ENCODE measurements around the gene CDC42BPA.

The CDC42BPA gene

GRCh38 chr1:226995365-226996332, 322.6 kb downstream of the CDC42BPA start:
- DNase-seq (ENCODE audit: low read depth in 2 of 2), result no peak
- no peak for TF ChIP-seq CTCF (IDR thresholded peaks at IDR 0.05; ENCODE audit: low read depth, low read length)

GRCh38 chr1:226994586-226995364, 323.5 kb downstream of the CDC42BPA start:
- H3K4me3 ChIP-seq (replicated peaks in 1 of 2; ENCODE audit: low read depth in 2 of 2, low read length in 2 of 2), result no peak overlapping the region
- DNase-seq (ENCODE audit: low read depth in 2 of 2), result no peak
- TF ChIP-seq CTCF (IDR thresholded peaks at IDR 0.05; ENCODE audit: low read depth, low read length), result no peak

More at GRCh38 chr1:226995365-226996332, 322.6 kb downstream of the CDC42BPA start:
- no peak overlapping the region for H3K4me3 ChIP-seq (replicated peaks in 1 of 2; ENCODE audit: low read depth in 2 of 2, low read length in 2 of 2)

- H3K4me3 ChIP-seq (replicated peaks in 1 of 2; ENCODE audit: low read depth in 2 of 2, low read length in 2 of 2), result no peak overlapping the region
- DNase-seq (ENCODE audit: low read depth in 2 of 2), result no peak
- no peak for TF ChIP-seq CTCF (IDR thresholded peaks at IDR 0.05; ENCODE audit: low read depth, low read length)
Observed at GRCh38 chr1:226993814-226994585, 324.3 kb downstream of the CDC42BPA start.

- no peak overlapping the region for H3K4me3 ChIP-seq (replicated peaks in 1 of 2; ENCODE audit: low read depth in 2 of 2, low read length in 2 of 2)
- no peak for DNase-seq (ENCODE audit: low read depth in 2 of 2)
- no peak for TF ChIP-seq CTCF (IDR thresholded peaks at IDR 0.05; ENCODE audit: low read depth, low read length)
Observed at GRCh38 chr1:226991920-226992319, 326.4 kb downstream of the CDC42BPA start.

- TF ChIP-seq CTCF (IDR thresholded peaks at IDR 0.05; ENCODE audit: low read depth, low read length), result no peak
- peak in 1 of 2 donors; percentile 42 for DNase-seq (ENCODE audit: low read depth in 2 of 2)
- no peak overlapping the region for H3K4me3 ChIP-seq (replicated peaks in 1 of 2; ENCODE audit: low read depth in 2 of 2, low read length in 2 of 2)
Observed at GRCh38 chr1:226990133-226990716, 328.1 kb downstream of the CDC42BPA start.

Data from cardiac fibroblast (primary cell).